Right hindlimb (tissue), 1 donor: Measurements from ENCODE around the gene KIF5B.
"Not testable (repeated sequence)": the region's sequence is repeated elsewhere in the genome, so short reads cannot be mapped to it uniquely, and the experiment has no call there.

ENCODE experiments used
- DNase-seq: peaks from one replicate; pipeline ENCODE4 v3.0.0-alpha.2; 2018

Gene KIF5B

GRCh38 chr10:32004161-32004591, 52.0 kb downstream of the KIF5B start:
- DNase-seq = peak; percentile 63

GRCh38 chr10:32002531-32002930, 53.7 kb downstream of the KIF5B start:
- peak; percentile 34 for DNase-seq

- no peak for DNase-seq
These were observed 55.3 kb downstream of the KIF5B start for GRCh38 chr10:32000937-32001336.

- DNase-seq = no peak
These were observed 56.4 kb downstream of the KIF5B start for GRCh38 chr10:31999836-32000235.

- DNase-seq = no peak
These were observed 57.1 kb downstream of the KIF5B start for GRCh38 chr10:31999070-31999660.

- DNase-seq = no peak
These were observed 61.3 kb downstream of the KIF5B start for GRCh38 chr10:31994926-31995325.

- no peak for DNase-seq
These were observed 65.3 kb downstream of the KIF5B start for GRCh38 chr10:31990937-31991336.

GRCh38 chr10:31987786-31988185, 68.4 kb downstream of the KIF5B start:
- not testable (repeated sequence) for DNase-seq

- DNase-seq = no peak
These were observed 74.1 kb downstream of the KIF5B start for GRCh38 chr10:31982111-31982510.

- no peak for DNase-seq
These were observed 75.8 kb downstream of the KIF5B start for GRCh38 chr10:31980471-31980870.

- not testable (repeated sequence) for DNase-seq
These were observed 77.2 kb downstream of the KIF5B start for GRCh38 chr10:31979071-31979470.

GRCh38 chr10:31978156-31978483, 78.1 kb downstream of the KIF5B start:
- no peak for DNase-seq

GRCh38 chr10:31977440-31978155, 78.6 kb downstream of the KIF5B start:
- DNase-seq = no peak

GRCh38 chr10:31975157-31975765, 81.0 kb downstream of the KIF5B start:
- DNase-seq = no peak

GRCh38 chr10:31974434-31975124, 81.6 kb downstream of the KIF5B start:
- no peak for DNase-seq

- DNase-seq = no peak
These were observed 83.6 kb downstream of the KIF5B start for GRCh38 chr10:31972519-31973041.

- DNase-seq = not testable (repeated sequence)
These were observed 86.4 kb downstream of the KIF5B start for GRCh38 chr10:31969847-31970246.

GRCh38 chr10:31963589-31963980, 92.6 kb downstream of the KIF5B start:
- DNase-seq = no peak

- no peak for DNase-seq
These were observed 93.2 kb downstream of the KIF5B start for GRCh38 chr10:31962826-31963588.

GRCh38 chr10:31961277-31962074, 94.7 kb downstream of the KIF5B start:
- no peak for DNase-seq

GRCh38 chr10:31959461-31960173, 96.6 kb downstream of the KIF5B start:
- DNase-seq = no peak
